HG03135 (cell line): ENCODE measurements around the gene TAMALIN.

Experiments used
- ATAC-seq: cut with Tn5 transposase; IDR thresholded peaks from one replicate; pipeline ENCODE4 v1.9.1; 2021; ENCODE audit warnings: mild to moderate bottlenecking, moderate library complexity; ENCODE audit not compliant: unreplicated experiment

Gene TAMALIN

DNA sequence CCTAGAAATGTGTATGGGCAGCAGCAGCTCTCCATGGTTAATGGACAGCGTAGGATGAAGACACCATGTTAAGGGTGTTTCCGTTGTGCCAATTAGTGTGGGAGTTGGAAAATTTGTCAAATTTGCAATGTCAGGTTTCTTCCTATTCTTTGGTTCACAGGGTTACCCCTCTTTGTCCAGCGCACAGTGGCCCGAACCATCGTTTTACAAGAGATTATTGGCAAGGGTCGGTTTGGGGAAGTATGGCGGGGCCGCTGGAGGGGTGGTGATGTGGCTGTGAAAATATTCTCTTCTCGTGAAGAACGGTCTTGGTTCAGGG is 26.0 kb upstream of the TAMALIN start:
- ATAC-seq, result no peak

DNA sequence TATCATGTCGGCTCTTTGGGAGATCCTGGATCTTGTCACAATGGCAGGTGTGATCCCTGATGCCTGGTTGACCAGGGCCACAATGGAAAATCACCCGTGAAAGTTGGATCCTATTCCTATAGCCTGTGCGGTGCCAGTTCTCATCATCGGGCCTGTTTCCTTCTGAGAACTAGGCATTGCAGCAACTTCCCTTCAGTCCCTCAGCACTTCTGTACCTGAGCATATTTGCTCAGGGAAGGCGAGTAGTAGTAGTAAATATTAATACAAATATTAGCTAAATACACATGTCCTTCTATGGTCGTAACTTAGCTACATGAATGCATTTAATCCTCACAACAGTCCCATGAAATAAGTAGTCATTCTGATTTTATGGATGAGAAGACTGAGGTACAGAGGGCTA is 22.1 kb upstream of the TAMALIN start:
- ATAC-seq, result no peak

DNA sequence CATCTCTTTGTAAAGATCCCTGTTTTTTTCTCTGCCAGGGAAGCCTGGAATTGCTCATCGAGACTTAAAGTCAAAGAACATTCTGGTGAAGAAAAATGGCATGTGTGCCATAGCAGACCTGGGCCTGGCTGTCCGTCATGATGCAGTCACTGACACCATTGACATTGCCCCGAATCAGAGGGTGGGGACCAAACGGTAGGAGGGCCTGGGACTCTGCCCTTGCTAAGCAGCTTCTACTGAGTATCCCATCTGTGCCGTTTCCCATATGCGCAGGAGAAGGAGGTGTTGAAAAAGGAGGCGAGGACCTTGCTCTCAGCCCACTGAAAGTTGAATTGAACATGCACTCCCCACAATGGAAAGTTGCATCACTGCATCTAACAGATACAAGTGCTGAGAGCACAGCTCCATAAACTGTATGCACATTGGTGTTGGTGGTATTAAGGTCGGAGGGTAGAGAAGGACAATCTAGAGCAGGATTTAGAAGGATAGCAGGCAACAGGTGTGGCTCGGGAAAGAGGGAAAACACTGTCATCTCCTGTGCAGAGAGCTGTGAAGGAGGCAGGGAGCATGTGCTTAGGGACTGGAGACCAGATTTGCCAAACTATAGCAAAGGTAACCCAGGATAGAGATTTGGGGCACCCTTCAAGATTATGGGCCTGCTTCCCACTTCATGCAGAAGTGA is 21.5 kb upstream of the TAMALIN start:
- ATAC-seq, result no peak

- ATAC-seq, result no peak
Observed at GRCh38 chr12:51986834-51987233, 19.9 kb upstream of the TAMALIN start.

DNA sequence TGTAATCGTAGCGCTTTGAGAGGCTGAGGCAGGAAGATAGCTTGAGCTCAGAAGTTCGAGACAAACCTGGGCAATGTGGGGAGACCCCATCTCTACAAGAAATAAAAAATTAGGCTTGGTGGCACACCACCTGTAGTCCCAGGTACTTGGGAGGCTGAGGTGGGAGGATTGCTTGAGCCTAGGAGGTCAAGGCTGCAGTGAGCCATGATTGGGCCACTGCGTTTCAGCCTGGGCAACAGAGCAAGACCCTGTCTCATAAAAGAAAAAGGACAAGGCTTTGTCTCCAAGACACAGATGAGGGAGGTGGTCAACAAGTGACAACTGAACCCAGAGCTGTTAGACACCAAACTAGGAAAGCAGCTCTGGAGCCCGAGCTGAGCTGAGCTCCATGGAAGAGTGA is 14.5 kb upstream of the TAMALIN start:
- ATAC-seq, result no peak

- no peak for ATAC-seq
Observed at GRCh38 chr12:51994539-51994820, 12.3 kb upstream of the TAMALIN start.

DNA sequence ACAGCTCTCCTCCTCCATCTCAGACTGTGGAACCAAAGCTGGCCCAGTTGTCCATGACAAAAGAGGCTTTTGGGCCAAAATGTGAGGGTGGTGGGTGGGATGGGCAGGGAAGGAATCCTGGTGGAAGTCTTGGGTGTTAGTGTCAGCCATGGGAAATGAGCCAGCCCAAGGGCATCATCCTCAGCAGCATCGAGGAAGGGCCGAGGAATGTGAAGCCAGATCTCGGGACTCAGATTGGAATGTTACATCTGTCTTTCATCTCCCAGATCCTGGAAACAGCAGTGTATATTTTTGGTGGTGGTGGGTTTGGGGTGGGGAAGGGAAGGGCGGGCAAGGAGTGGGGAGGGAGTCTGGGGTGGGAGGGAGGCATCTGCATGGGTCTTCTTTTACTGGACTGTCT is 11.8 kb upstream of the TAMALIN start:
- ATAC-seq, result no peak

GRCh38 chr12:51997136-51997535 is 9.6 kb upstream of the TAMALIN start:
- no peak for ATAC-seq

DNA sequence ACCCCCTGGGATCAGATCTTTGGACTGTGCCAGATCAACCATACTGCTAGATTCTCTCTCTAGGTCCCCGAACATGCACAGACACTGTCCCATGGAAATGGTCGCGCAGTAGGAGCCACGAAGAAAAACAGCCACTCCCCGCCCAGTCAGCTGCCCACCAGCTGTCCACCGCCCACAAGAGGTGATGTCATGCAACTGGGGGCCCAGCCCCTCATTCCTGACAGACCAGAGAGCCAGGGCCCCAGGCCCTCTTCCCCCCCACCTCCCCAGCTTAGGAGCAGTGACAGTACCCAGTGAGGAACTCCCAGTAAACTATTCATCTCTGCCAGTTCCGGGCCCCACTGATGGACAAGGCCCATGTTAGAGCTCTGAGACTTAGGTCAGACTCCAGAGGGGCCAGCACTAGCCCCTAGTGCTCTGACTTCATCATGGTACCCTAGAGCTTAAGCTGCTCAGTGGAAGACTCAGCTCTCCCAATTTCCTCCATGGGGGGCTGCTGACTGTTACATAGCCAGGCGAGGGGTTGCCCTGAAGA is 3.7 kb upstream of the TAMALIN start:
- ATAC-seq, result no peak

DNA sequence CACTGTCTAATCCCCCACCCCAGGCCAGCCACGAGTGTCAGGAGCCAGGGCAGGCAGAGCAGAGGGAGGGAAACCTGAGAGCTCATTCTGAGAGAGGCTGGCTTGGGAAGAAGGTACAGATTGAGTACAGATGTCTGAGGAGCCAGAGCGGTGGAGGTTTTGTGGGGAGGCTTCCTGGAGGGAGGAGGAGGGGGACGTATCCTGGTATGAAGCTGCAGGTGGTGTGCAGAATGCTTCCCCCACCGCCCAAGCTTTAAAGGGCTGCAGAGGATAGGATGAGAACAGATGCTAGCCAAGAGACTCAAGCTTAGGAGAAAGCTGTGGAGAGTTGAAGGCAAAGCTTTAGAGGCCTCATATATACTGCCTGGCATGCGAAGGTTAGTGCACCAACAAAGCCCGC is 3.2 kb upstream of the TAMALIN start:
- no peak for ATAC-seq

DNA sequence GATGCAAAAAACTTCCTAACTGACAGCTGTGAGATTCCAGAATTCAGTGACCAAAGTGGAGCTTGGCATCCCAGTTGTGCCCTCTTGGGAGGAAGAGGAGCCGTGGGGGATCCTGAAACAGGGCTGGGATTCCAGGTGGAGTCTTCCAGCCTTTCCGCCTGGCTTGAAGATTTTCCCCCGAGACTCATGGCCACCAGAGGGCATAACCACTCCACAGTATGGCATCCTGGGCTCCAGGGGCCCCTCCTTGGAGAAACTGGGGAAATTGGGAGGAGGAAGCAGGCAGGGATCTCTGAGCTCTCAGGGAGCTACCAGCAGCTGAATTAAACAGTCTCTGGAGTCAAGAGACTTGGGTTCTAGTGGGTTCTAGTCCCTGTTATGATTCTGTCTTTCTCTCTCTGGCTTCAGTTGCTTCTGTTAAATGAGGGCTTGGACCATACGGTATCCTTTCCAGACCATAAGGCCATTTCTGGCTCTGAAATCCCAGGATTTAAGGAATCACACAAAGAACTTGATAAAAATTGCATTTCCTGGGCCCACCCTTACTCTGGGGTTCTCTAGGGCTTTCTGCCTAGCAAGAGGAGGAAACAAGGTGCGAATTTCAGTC is 2.6 kb upstream of the TAMALIN start:
- no peak for ATAC-seq

- ATAC-seq, result no peak
Observed at GRCh38 chr12:52005218-52005902, 1.4 kb upstream of the TAMALIN start.

- ATAC-seq, result no peak
Observed at GRCh38 chr12:52005903-52006703, 643 bp upstream of the TAMALIN start.

DNA sequence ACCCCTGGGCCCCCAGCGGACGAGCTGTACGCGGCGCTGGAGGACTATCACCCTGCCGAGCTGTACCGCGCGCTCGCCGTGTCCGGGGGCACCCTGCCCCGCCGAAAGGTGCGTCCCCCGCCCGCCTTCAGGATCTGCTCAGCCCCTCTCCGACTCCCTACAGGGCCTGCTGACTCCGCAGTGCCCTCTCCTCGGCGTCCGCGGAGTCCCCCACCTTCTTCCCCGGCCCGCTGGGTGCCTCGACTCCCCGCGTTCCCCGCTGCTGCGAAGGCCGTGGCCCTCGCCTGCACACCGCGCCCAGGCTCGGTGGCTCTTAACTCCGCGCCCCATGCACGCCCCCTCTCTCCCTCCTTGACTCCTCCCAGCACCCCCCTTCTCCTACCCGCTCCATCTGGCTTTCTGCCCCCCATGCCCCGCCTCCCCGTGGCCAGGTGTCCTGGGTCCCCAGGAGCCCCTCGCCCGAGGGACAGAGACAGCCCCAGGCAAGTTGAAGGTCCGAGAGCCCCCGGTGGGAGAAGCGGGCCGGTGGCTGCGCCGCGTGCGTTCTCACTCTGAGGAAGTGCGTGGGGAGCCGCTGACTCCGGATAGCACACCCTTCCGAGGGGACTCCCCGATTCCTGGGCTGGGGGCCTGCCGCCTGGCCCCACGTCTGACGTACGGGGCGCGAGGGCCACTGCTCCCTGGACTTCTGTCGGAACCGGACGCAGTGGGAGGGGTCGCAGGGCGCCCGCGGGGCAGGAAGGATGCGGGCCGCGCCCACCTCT is 594 bp downstream of the TAMALIN start:
- ATAC-seq, result no peak

GRCh38 chr12:52007982-52008510 is 1.3 kb downstream of the TAMALIN start:
- no peak for ATAC-seq

DNA sequence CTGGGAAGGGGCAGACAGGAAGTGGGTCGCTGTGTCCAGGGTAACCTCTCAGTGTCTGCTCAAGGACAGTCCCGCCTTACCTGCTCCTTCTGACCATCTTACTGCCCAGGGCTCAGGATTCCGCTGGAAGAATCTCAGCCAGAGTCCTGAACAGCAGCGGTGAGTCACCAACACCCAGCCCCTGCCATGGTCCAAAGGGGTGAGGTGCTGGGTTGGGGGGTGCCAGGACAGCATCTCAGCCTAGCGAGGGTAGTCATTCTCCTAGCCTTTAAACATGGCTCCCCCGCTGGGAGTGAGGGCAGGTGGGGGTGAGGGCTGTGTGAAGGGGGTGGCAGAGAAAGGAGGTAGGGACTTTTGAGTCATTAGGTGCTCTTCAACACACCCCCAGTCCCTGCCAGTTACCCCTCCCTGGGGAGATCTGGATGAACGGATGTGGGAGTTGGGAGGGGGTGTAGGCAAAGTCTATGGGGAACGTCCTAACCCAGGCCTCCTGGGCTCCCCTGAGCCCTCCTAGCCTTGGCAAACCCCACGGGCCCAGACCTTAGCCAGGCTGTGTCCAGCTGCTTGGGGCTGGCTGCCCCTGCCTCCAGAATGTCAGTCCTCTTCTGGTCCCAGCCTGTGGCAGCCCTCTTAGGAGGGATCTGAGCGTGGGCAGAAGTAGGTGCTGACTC is 2.5 kb downstream of the TAMALIN start:
- no peak for ATAC-seq

GRCh38 chr12:52010152-52010622 is 3.4 kb downstream of the TAMALIN start:
- no peak for ATAC-seq

DNA sequence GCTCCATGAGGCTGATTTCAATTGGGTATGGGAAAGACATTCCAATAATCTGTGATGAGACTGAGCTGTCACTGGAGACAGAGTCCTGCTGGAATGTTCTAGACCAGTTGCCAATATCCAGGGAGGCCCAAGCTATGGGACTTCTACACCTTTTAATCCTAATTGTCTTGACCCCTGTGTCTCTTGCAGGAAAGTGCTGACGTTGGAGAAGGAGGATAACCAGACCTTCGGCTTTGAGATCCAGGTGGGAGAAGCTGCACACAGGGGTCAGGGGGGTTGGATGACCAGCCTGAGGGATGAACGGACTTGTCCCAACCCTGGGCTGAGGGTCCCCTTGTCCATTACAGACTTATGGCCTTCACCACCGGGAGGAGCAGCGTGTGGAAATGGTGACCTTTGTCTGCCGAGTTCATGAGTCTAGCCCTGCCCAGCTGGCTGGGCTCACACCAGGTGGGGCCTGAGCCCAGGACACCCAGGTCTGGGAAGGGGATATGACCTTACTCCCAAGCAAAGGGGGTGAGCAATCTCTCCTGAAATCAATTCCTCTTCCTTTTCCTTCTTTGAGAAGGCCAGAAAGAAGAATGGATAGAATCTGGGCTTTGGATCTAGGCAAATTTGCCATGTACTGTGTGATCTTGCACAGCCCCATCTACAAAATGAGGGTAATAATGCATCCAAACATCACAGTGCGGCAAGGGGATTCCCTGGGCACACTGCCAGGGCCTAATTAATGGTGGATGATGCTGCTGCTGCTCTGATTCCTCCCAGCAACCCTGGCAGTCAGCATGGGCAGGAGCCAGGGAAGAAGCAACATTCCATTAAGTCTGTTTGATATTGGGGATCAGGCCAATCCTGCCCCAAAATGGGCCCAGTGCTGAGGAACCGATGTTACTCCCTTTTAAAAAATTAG is 4.2 kb downstream of the TAMALIN start:
- no peak for ATAC-seq

- no peak for ATAC-seq
Observed at GRCh38 chr12:52011602-52012214, 5.0 kb downstream of the TAMALIN start.
